HG02763 (cell line): ENCODE measurements around the gene PDCD6IP.
"Not testable (repeated sequence)": the region's sequence is repeated elsewhere in the genome, so short reads cannot be mapped to it uniquely, and the experiment has no call there.

Experiments used
- ATAC-seq: cut with Tn5 transposase; IDR thresholded peaks from one replicate; pipeline ENCODE4 v1.9.1; 2021; ENCODE audit warnings: mild to moderate bottlenecking, moderate library complexity; ENCODE audit not compliant: unreplicated experiment

The PDCD6IP gene

GRCh38 chr3:33791477-33792166, 6.8 kb upstream of the PDCD6IP start:
- ATAC-seq = no peak

GRCh38 chr3:33792167-33792892, 6.1 kb upstream of the PDCD6IP start:
- no peak for ATAC-seq

GRCh38 chr3:33795131-33795530, 3.3 kb upstream of the PDCD6IP start:
- no peak for ATAC-seq

GRCh38 chr3:33795856-33796536, 2.4 kb upstream of the PDCD6IP start:
- ATAC-seq = no peak

GRCh38 chr3:33798113-33798417, 365 bp upstream of the PDCD6IP start:
- peak; percentile 37 for ATAC-seq

GRCh38 chr3:33799202-33799551, 747 bp downstream of the PDCD6IP start:
- ATAC-seq = no peak

GRCh38 chr3:33803252-33803651, 4.8 kb downstream of the PDCD6IP start:
- ATAC-seq = no peak

- ATAC-seq = no peak
Observed at GRCh38 chr3:33803894-33804526, 5.6 kb downstream of the PDCD6IP start.

GRCh38 chr3:33807191-33807590, 8.8 kb downstream of the PDCD6IP start:
- ATAC-seq = no peak

- ATAC-seq = no peak
Observed at GRCh38 chr3:33808559-33808958, 10.1 kb downstream of the PDCD6IP start.

GRCh38 chr3:33810545-33810944, 12.1 kb downstream of the PDCD6IP start:
- ATAC-seq = no peak

GRCh38 chr3:33821989-33822388, 23.6 kb downstream of the PDCD6IP start:
- no peak for ATAC-seq

- no peak for ATAC-seq
Observed at GRCh38 chr3:33823821-33824220, 25.4 kb downstream of the PDCD6IP start.

GRCh38 chr3:33825111-33825510, 26.7 kb downstream of the PDCD6IP start:
- no peak for ATAC-seq

- ATAC-seq = no peak
Observed at GRCh38 chr3:33826206-33826605, 27.8 kb downstream of the PDCD6IP start.

GRCh38 chr3:33826688-33827087, 28.3 kb downstream of the PDCD6IP start:
- ATAC-seq = no peak

GRCh38 chr3:33829720-33830119, 31.3 kb downstream of the PDCD6IP start:
- ATAC-seq = no peak

- ATAC-seq = no peak
Observed at GRCh38 chr3:33831053-33831452, 32.6 kb downstream of the PDCD6IP start.

GRCh38 chr3:33833408-33834095, 35.1 kb downstream of the PDCD6IP start:
- no peak for ATAC-seq

- ATAC-seq = no peak
Observed at GRCh38 chr3:33834096-33834453, 35.6 kb downstream of the PDCD6IP start.

GRCh38 chr3:33837182-33837581, 38.8 kb downstream of the PDCD6IP start:
- ATAC-seq = not testable (repeated sequence)
